Ishikawa (cell line): ENCODE results near the gene SAXO1.

Experiments
- EGR1 ChIP-seq: IDR thresholded peaks from 2 replicates; pipeline ENCODE4 v1.6.1; 2012
- EP300 ChIP-seq: IDR thresholded peaks from 2 replicates; pipeline ENCODE4 v1.6.1; 2012; ENCODE audit warnings: borderline replicate concordance
- RAD21 ChIP-seq: IDR thresholded peaks from 2 replicates; pipeline ENCODE4 v1.6.1; 2012; ENCODE audit warnings: low read depth
- TAF1 ChIP-seq: IDR thresholded peaks from 2 replicates; pipeline ENCODE4 v1.6.1; 2012; ENCODE audit warnings: low read depth, mild to moderate bottlenecking
- YY1 ChIP-seq: IDR thresholded peaks from 2 replicates; pipeline ENCODE4 v1.6.1; 2012; ENCODE audit warnings: low read depth
- ZBTB7A ChIP-seq: IDR thresholded peaks from 2 replicates; pipeline ENCODE4 v1.6.1; 2012; ENCODE audit warnings: low read depth
- TF ChIP-seq, protein P1 (sequence below): IDR thresholded peaks from 2 replicates; pipeline ENCODE4 v1.6.1; 2012
- TF ChIP-seq, protein P2 (sequence below): IDR thresholded peaks from 2 replicates; pipeline ENCODE4 v1.6.1; 2012; ENCODE audit warnings: low read depth, mild to moderate bottlenecking

DNA sequence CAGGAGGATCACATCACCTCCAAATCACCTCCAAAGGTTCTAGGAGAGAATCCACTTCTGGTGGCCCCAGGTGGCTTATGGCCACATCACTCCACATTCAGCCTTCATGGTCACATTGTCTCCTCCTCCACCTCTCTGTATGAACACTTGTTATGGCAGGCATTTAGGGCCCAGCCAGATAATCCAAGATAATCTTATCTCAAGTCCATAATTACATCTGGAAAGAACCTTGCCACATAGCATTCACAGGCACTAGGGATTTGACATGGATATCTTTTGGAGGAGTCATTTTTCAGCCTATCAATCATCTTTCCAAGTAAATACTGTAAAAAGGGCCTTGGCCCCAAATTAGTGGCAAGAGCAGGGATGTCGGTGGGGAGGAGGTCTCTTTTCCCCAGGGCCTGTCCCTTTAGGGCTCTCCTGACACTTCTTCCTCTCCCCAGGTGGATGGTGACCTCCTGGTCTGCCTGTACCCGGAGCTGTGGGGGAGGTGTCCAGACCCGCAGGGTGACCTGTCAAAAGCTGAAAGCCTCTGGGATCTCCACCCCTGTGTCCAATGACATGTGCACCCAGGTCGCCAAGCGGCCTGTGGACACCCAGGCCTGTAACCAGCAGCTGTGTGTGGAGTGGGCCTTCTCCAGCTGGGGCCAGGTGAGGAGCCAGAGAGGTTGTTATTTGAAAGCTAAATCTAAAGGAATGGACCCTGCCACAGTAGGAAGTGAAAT, 140.9 kb downstream of the SAXO1 start:
- TF ChIP-seq RAD21 (no peak), EGR1 (no peak), EP300 (no peak), YY1 (no peak), TAF1 (no peak), ZBTB7A (no peak)
- TF ChIP-seq, protein P1, sequence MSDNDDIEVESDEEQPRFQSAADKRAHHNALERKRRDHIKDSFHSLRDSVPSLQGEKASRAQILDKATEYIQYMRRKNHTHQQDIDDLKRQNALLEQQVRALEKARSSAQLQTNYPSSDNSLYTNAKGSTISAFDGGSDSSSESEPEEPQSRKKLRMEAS: no peak
- TF ChIP-seq, protein P2, sequence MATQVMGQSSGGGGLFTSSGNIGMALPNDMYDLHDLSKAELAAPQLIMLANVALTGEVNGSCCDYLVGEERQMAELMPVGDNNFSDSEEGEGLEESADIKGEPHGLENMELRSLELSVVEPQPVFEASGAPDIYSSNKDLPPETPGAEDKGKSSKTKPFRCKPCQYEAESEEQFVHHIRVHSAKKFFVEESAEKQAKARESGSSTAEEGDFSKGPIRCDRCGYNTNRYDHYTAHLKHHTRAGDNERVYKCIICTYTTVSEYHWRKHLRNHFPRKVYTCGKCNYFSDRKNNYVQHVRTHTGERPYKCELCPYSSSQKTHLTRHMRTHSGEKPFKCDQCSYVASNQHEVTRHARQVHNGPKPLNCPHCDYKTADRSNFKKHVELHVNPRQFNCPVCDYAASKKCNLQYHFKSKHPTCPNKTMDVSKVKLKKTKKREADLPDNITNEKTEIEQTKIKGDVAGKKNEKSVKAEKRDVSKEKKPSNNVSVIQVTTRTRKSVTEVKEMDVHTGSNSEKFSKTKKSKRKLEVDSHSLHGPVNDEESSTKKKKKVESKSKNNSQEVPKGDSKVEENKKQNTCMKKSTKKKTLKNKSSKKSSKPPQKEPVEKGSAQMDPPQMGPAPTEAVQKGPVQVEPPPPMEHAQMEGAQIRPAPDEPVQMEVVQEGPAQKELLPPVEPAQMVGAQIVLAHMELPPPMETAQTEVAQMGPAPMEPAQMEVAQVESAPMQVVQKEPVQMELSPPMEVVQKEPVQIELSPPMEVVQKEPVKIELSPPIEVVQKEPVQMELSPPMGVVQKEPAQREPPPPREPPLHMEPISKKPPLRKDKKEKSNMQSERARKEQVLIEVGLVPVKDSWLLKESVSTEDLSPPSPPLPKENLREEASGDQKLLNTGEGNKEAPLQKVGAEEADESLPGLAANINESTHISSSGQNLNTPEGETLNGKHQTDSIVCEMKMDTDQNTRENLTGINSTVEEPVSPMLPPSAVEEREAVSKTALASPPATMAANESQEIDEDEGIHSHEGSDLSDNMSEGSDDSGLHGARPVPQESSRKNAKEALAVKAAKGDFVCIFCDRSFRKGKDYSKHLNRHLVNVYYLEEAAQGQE: no peak
